H1 (cell line): ENCODE measurements around the gene PARS2. TPM values are rescaled to one million over a fixed set of nuclear protein-coding genes. Genes with fewer than 3 reads are reported as not detected.
A peak's percentile ranks its signal among the peaks of the same experiment; 100 is the strongest.

Experiments
- CTCF ChIA-PET: fragments of 300-600 bp; sonication (Branson Sonifier 250); formaldehyde crosslinking; loops from one replicate; lab custom pipeline; 2021; ENCODE audit not compliant: partially characterized antibody; lab: Charles Lee
- POLR2A ChIA-PET: fragments of 300-600 bp; sonication (Branson Sonifier 250); formaldehyde crosslinking; loops from one replicate; lab custom pipeline; 2021; ENCODE audit warnings: inconsistent platforms; ENCODE audit not compliant: partially characterized antibody; lab: Charles Lee
- DNase-seq, 2 experiments: peaks; one replicate each; pipeline versions ENCODE4 v3.0.0 to v3.0.0-alpha.2; 2010 to 2022; ENCODE audit warnings: low spot score in 2 of 2, low read depth in 1 of 2, mixed read lengths in 1 of 2
- FAIRE-seq: peaks from 2 replicates; lab custom pipeline; 2011; peaks lifted over from hg19 to GRCh38; lab: Jason Lieb, UNC
- H2AFZ ChIP-seq: 2 replicates; pipeline ENCODE4 v1.8.1; 2012; ENCODE audit warnings: low read length, inconsistent platforms
- H2AK5ac ChIP-seq: 2 replicates; pipeline ENCODE4 v1.6.1; 2013; ENCODE audit warnings: low read depth, low read length
- H2BK120ac ChIP-seq: replicated peaks from 2 replicates; pipeline ENCODE3; 2013; ENCODE audit warnings: low read depth, low read length, inconsistent platforms
- H2BK12ac ChIP-seq: 2 replicates; pipeline ENCODE4 v1.6.1; 2013; ENCODE audit warnings: low read depth, low read length
- H2BK15ac ChIP-seq: 2 replicates; pipeline ENCODE4 v1.6.1; 2013; ENCODE audit warnings: low read length
- H2BK20ac ChIP-seq: 2 replicates; pipeline ENCODE4 v1.6.1; 2013; ENCODE audit warnings: low read length
- H2BK5ac ChIP-seq: 2 replicates; pipeline ENCODE4 v1.6.1; 2013; ENCODE audit warnings: low read depth, low read length
- H3K14ac ChIP-seq: 2 replicates; pipeline ENCODE4 v1.6.1; 2013; ENCODE audit warnings: inconsistent platforms; ENCODE audit not compliant: insufficient read length
- H3K18ac ChIP-seq: 2 replicates; pipeline ENCODE4 v1.6.1; 2013; ENCODE audit warnings: low read length; ENCODE audit errors: extremely low read depth
- H3K23ac ChIP-seq: 2 replicates; pipeline ENCODE4 v1.6.1; 2013; ENCODE audit warnings: inconsistent platforms; ENCODE audit not compliant: insufficient read length
- H3K23me2 ChIP-seq: 2 replicates; pipeline ENCODE4 v1.6.1; 2013; ENCODE audit warnings: low read depth, low read length
- H3K27ac ChIP-seq: 2 replicates; pipeline ENCODE4 v1.6.1; 2011; ENCODE audit warnings: low read depth, low read length, inconsistent platforms
- H3K27me3 ChIP-seq, 4 experiments: replicated peaks in 1 of 4; 1 replicate in 1 of 4; 2 replicates in 3 of 4; pipeline versions ENCODE4 v1.6.1 to v1.8.1; 2011 to 2013; ENCODE audit warnings: low read length in 3 of 4, mild to moderate bottlenecking in 3 of 4, inconsistent platforms in 2 of 4, mixed read lengths in 2 of 4, moderate library complexity in 1 of 4; ENCODE audit not compliant: control insufficient read depth in 3 of 4, insufficient read depth in 3 of 4; ENCODE audit errors: extremely low read depth in 1 of 4
- H3K36me3 ChIP-seq, 4 experiments: 2 replicates each; pipeline versions ENCODE4 v1.6.1 to v1.8.1; 2011 to 2013; ENCODE audit warnings: mild to moderate bottlenecking in 4 of 4, low read length in 3 of 4, moderate library complexity in 2 of 4, control low read depth in 1 of 4, inconsistent platforms in 1 of 4; ENCODE audit not compliant: insufficient read depth in 4 of 4, control insufficient read depth in 2 of 4
- H3K4ac ChIP-seq: replicated peaks from 2 replicates; pipeline ENCODE3; 2013; ENCODE audit warnings: low read length, low read depth, mixed read lengths, inconsistent platforms; ENCODE audit not compliant: insufficient read length
- H3K4me1 ChIP-seq, 4 experiments: replicated peaks in 1 of 4; 1 replicate in 1 of 4; 2 replicates in 3 of 4; pipeline versions ENCODE4 v1.6.1 to v1.8.1; 2011 to 2013; ENCODE audit warnings: low read length in 3 of 4, inconsistent platforms in 2 of 4, mixed read lengths in 1 of 4; ENCODE audit not compliant: insufficient read depth in 4 of 4, control insufficient read depth in 3 of 4
- H3K4me2 ChIP-seq, 2 experiments: 2 replicates each; pipeline versions ENCODE4 v1.6.1 to v1.8.1; 2011 to 2013; ENCODE audit warnings: low read depth in 2 of 2, low read length in 2 of 2, control low read depth in 1 of 2, inconsistent platforms in 1 of 2, mild to moderate bottlenecking in 1 of 2; ENCODE audit not compliant: insufficient read depth in 1 of 2
- H3K4me3 ChIP-seq, 4 experiments: fragments of 200-600, 300-600 bp in 1 of 4; sonication (generic), shearing (Covaris generic), sonication (Bioruptor Twin) in 1 of 4; 2 replicates each; pipeline versions ENCODE4 v1.5.1 to v1.8.1; 2011 to 2016; ENCODE audit warnings: low read length in 4 of 4, low read depth in 3 of 4, control low read depth in 2 of 4, inconsistent platforms in 2 of 4, mild to moderate bottlenecking in 2 of 4, mixed read lengths in 1 of 4, moderate library complexity in 1 of 4; ENCODE audit not compliant: insufficient read depth in 2 of 4; ENCODE audit errors: extremely low read depth in 1 of 4
- H3K56ac ChIP-seq: replicated peaks from 2 replicates; pipeline ENCODE3; 2013; ENCODE audit warnings: low read depth, mild to moderate bottlenecking, mixed read lengths, low read length, inconsistent platforms; ENCODE audit not compliant: insufficient read length
- H3K79me1 ChIP-seq: 2 replicates; pipeline ENCODE4 v1.6.1; 2013; ENCODE audit warnings: low read depth, low read length, control low read depth
- H3K79me2 ChIP-seq, 2 experiments: 2 replicates each; pipeline versions ENCODE4 v1.6.1 to v1.8.1; 2012 to 2013; ENCODE audit warnings: low read length in 2 of 2, mild to moderate bottlenecking in 2 of 2, inconsistent platforms in 1 of 2; ENCODE audit not compliant: insufficient read depth in 2 of 2, control insufficient read depth in 1 of 2
- H3K9ac ChIP-seq, 4 experiments: replicated peaks in 1 of 4; 1 replicate in 1 of 4; 2 replicates in 3 of 4; pipeline versions ENCODE4 v1.6.1 to v1.8.1; 2011 to 2013; ENCODE audit warnings: low read depth in 3 of 4, low read length in 3 of 4, control low read depth in 2 of 4, mild to moderate bottlenecking in 2 of 4, moderate library complexity in 2 of 4, inconsistent platforms in 1 of 4; ENCODE audit errors: extremely low read depth in 1 of 4
- H3K9me3 ChIP-seq, 2 experiments: 2 replicates each; pipeline versions ENCODE4 v1.6.1 to v1.8.1; 2012 to 2013; ENCODE audit warnings: mild to moderate bottlenecking in 2 of 2, moderate library complexity in 2 of 2, control low read depth in 1 of 2, inconsistent platforms in 1 of 2, low read depth in 1 of 2, low read length in 1 of 2, mixed read lengths in 1 of 2; ENCODE audit not compliant: insufficient read depth in 2 of 2
- H4K20me1 ChIP-seq, 2 experiments: replicated peaks in 1 of 2; 2 replicates each; pipeline versions ENCODE3 to v1.8.1; 2011 to 2013; ENCODE audit warnings: inconsistent platforms in 2 of 2, low read length in 2 of 2, mild to moderate bottlenecking in 1 of 2; ENCODE audit not compliant: insufficient read depth in 2 of 2, control insufficient read depth in 1 of 2
- H4K5ac ChIP-seq: 2 replicates; pipeline ENCODE4 v1.6.1; 2013; ENCODE audit warnings: low read length, low read depth, mixed read lengths, inconsistent platforms; ENCODE audit not compliant: insufficient read length
- H4K8ac ChIP-seq: 2 replicates; pipeline ENCODE4 v1.8.0; 2013; ENCODE audit warnings: mild to moderate bottlenecking, moderate library complexity, low read length, inconsistent platforms; ENCODE audit not compliant: insufficient read depth; ENCODE audit errors: extremely low read depth
- H4K91ac ChIP-seq: replicated peaks from 2 replicates; pipeline ENCODE3; 2013; ENCODE audit warnings: low read length, mixed read lengths, inconsistent platforms; ENCODE audit not compliant: insufficient read length
- JUN ChIP-seq: IDR thresholded peaks from 2 replicates; pipeline ENCODE4 v1.6.1; 2011; ENCODE audit warnings: low read depth, mild to moderate bottlenecking, improper control_type of control experiment, low read length
- SP2 ChIP-seq: IDR thresholded peaks from 2 replicates; pipeline ENCODE4 v1.6.1; 2012; ENCODE audit warnings: mild to moderate bottlenecking, low read length, inconsistent platforms
- WGBS, 2 experiments: shearing (Covaris generic) in 1 of 2; methylation state at CpG; one replicate each; pipeline versions ENCODE4 v1.1.6 to v1.1.7; 2013 to 2015; ENCODE audit warnings: low lambda C conversion rate in 2 of 2, mixed read lengths in 2 of 2, inconsistent platforms in 1 of 2, low coverage in 1 of 2, missing lambda C conversion rate in 1 of 2; ENCODE audit not compliant: insufficient replicate concordance in 2 of 2, insufficient coverage in 1 of 2, insufficient read length in 1 of 2; ENCODE audit errors: extremely low coverage in 1 of 2, missing lambda C conversion rate in 1 of 2; 5-methylcytosine and 5-hydroxymethylcytosine counted together
- polyA plus RNA-seq, 7 experiments: library from polyadenylated mRNA; depleted of rRNA in 3 of 7; stranded (reverse) in 5 of 7; unstranded in 2 of 7; fragments of >200 nt in 5 of 7; fragments of 200-250 nt in 2 of 7; gene quantifications; 1 replicate in 5 of 7; 2 replicates in 1 of 7; 4 replicates in 1 of 7; pipeline versions ENCODE4 v1.2.1 to v1.2.3, GENCODE V29; 2011 to 2013; ENCODE audit warnings: missing spikeins in 2 of 7, mixed read lengths in 2 of 7
- total RNA-seq: library from RNA; stranded (reverse); fragmentation: NEBNext Ultra II Directional; extraction: Animal tissue kit (Norgen Biotek cat#: 25700); gene quantifications from 2 replicates; pipeline ENCODE4 v1.2.1, GENCODE V29; 2021

Gene PARS2
- total and polyA plus RNA-seq, 2 of the 8 experiments (the other 6 are each of a cell fraction or from before 2014, with no cell fraction given) = 8.9 to 10.0 TPM

DNA sequence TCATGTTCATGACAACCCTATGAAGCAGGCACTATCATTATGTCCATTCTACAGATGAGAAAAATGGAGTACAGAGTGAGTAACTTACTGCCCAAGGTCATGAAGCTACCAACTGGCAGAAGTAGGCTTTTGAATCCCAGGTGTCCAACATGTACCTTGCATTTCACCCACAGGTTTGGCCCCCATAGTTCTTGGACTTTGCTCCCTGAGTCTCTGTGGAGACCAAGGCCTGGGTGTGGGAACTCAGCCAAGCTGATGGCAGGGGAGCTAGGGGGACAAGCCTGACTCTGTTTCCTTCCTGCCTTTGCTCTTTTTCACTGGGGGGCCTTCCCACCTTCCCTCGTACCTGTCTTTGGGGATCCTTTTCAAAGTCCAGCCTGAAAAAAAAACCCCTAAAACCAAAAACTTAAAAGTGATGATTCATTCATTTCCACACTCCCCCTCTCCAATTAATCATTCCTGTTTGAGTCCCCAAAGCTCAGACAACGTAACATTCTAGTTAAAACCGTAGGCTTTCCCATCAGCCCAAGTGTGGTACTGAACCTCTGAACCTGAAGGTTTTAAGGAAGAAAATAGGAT lies 45.3 kb upstream of the PARS2 start:
- H2BK15ac ChIP-seq = no peak overlapping the region
- POLR2A ChIA-PET = no interaction called here
- WGBS, 2 experiments = 88% methylated on average over 3 of the region's 3 CpGs; no CpG with 5 or more reads in 1 of the 2 experiments
- H4K91ac ChIP-seq = no peak overlapping the region
- no peak overlapping the region for H3K14ac ChIP-seq
- no peaks in the 10 kb centered on the region for H4K20me1 ChIP-seq
- H3K4me1 ChIP-seq = peaks cover 4 to 25% (median 17%) of the 10 kb centered on the region in 4 experiments
- no peak overlapping the region for H3K4me2 ChIP-seq
- H3K36me3 ChIP-seq = no peaks in the 10 kb centered on the region
- H3K23me2 ChIP-seq = no peaks in the 10 kb centered on the region; the same call in 1 of the 2 replicates
- no peak overlapping the region for H3K23ac ChIP-seq
- no peak overlapping the region for H3K9ac ChIP-seq
- H3K56ac ChIP-seq = no peak overlapping the region
- no peak overlapping the region for H2BK120ac ChIP-seq
- H2BK20ac ChIP-seq = no peak overlapping the region
- no peak overlapping the region for H4K8ac ChIP-seq
- no peaks in the 10 kb centered on the region for H3K9me3 ChIP-seq
- DNase-seq (peak in 1 of 2 experiments; percentile 14), FAIRE-seq (no peak)
- H3K4me3 ChIP-seq = no peak overlapping the region
- no peak overlapping the region for H2BK5ac ChIP-seq
- CTCF ChIA-PET = interaction anchor here (0.6 to 2.1 kb wide), 32 partner anchors 8 to 589 kb away, joined by 3 to 16 read pairs (median 4); partner anchors contain the start of genes PCSK9 and TTC22
- H4K5ac ChIP-seq = no peak overlapping the region
- no peaks in the 10 kb centered on the region for H3K79me1 ChIP-seq
- H3K27me3 ChIP-seq = no peaks in the 10 kb centered on the region; a peak in 1 of 7 replicates
- no peak overlapping the region for H3K18ac ChIP-seq
- H2AK5ac ChIP-seq = no peak overlapping the region
- H2BK12ac ChIP-seq = 0 out of 2 replicates have a peak overlapping the region, but pooled peaks have one; percentile 52
- no peak overlapping the region for H2AFZ ChIP-seq
- no peak overlapping the region for H3K27ac ChIP-seq
- H3K79me2 ChIP-seq = no peaks in the 10 kb centered on the region
- H3K4ac ChIP-seq = no peak overlapping the region
- no peak for TF ChIP-seq SP2
- no peak for TF ChIP-seq JUN
